RPMI7951 (cell line): ENCODE measurements around the gene HAPLN1. TPM values are rescaled to one million over a fixed set of nuclear protein-coding genes. Genes with fewer than 3 reads are reported as not detected.
A peak's percentile ranks its signal among the peaks of the same experiment; 100 is the strongest.
"Not testable (repeated sequence)": the region's sequence is repeated elsewhere in the genome, so short reads cannot be mapped to it uniquely, and the experiment has no call there.

ENCODE experiments used
- DNase-seq: peaks from one replicate; pipeline ENCODE4 v3.0.0-alpha.2; 2012; ENCODE audit warnings: low read depth
- total RNA-seq: library from RNA; depleted of rRNA; stranded (reverse); fragments of >200 nt; shearing (Covaris generic); gene quantifications from 2 replicates; pipeline ENCODE4 v1.2.3, GENCODE V29; 2014; rRNA removed

Gene HAPLN1
- total RNA-seq: under 0.01 TPM in 1 of 2 replicates, not detected in the other

DNA sequence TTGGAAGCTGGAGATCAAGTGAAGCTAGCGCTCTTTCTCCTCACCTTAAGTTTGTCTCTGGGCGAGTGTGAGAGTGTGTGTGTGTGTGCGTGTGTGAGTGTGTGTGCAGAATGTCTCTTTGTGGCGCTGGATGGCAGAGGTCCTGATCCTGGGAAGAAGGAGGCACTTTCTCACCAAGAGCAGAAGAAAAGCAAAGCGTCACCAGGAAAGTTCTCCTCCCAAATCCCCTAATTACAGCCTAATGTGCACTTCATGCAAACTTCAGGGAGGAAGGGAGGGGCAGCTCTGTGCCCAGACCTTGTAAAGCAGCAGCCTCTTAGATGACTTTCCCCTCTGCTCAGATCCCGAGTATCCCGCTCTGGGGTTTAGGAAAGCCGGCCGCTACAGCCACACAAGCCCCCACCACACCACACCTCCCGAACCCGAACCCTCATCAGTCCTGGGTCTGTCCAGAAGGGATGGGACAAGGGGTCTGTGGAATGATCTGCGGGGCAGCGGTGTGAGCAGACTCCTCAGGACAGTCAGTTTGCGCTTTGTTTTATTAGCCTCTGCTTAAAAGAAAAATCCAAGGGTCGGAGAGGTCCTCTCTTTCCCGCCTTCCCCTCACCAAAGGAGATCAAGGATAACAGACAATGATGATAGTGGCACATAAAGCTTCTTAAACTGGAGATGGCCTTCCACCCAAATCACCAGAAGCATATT lies at the start of gene HAPLN1:
HAPLN1 (minus strand) TSS at position 20 of the 702 bp plus-strand sequence. CDS start 47,332 bp downstream, outside the sequence.
- no peak for DNase-seq

GRCh38 chr5:83767409-83767992 lies 46.8 kb upstream of the HAPLN1 start:
- peak; percentile 10 for DNase-seq

GRCh38 chr5:83764101-83764500 lies 43.4 kb upstream of the HAPLN1 start:
- peak; percentile 42 for DNase-seq

GRCh38 chr5:83760579-83760978 lies 39.9 kb upstream of the HAPLN1 start:
- DNase-seq: no peak

DNA sequence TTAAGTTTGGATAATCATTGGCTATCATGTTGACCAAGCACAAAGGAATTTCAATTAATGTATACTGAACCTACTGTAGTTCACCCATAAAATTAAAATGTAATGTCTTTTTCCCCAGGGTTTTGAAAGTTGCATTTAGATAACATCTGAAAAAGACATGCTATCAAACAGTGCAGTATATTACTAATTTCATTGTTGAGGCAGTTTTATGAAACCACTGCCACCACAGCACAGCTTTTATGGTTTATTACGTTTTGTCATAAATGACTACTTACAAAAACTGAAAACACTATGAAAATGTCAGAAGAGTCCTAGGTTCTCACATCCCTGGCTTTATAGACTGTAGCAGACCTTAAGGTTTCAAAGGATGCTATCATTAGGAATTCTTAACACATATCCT lies 32.0 kb upstream of the HAPLN1 start:
- no peak for DNase-seq

DNA sequence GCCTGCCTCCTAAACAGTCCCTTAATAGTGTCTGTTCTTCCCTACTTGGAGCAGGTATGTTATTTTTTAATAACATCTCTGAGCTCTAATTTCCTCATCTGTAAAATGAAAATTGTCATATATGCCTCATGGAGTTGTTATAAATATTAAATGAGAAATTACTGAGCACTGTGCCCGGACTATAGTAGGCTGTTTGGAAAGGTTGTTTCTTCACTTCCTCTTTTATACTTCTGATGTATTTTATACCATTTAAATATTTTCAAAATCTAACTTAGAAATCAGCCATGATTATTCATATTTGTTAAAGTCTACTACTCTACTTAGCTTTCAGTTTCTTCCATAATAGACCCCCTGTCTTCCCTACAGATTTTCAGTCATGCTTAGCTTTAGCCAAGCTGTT lies 30.5 kb upstream of the HAPLN1 start:
- no peak for DNase-seq

GRCh38 chr5:83750749-83751148 lies 30.1 kb upstream of the HAPLN1 start:
- DNase-seq: no peak

DNA sequence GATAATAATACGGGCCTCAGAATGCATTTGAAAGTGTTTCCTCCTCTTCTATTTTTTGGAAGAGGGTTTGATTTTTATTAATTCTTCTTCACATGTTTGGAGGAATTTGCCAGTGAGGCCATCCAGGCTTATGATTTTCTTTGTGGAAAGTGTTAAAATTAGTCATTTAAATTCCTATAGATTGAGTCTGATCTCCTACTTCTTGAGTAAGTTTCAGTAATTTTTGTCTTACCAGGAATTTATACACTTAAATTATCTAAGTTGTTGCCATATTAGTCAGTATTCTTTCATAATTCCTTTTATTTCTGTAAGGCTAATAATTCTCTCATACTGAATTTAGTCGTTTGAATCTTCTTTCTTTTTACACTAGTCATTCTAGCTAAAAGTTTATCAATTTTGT lies 25.2 kb upstream of the HAPLN1 start:
- no peak for DNase-seq

DNA sequence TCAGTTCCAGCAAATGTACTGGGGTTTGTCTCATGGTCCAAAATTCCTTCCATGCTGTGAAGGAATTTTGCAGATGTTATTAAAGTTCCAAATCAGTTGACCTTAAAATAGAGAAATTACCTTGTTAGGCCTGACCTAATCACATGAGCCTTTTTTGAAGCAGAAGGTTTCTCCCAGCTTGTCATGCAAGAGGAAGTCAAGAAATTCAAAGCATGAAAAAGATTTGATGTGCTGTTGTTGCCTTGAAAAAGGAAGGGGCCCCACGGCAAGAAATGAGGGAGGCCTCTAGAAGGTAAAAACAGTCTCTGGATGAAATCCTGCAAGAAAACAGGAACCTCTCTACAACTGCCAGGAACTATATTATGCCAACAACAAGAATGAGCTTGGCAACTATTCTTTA lies 24.2 kb upstream of the HAPLN1 start:
- DNase-seq: no peak

GRCh38 chr5:83742089-83742488 lies 21.4 kb upstream of the HAPLN1 start:
- DNase-seq: no peak

DNA sequence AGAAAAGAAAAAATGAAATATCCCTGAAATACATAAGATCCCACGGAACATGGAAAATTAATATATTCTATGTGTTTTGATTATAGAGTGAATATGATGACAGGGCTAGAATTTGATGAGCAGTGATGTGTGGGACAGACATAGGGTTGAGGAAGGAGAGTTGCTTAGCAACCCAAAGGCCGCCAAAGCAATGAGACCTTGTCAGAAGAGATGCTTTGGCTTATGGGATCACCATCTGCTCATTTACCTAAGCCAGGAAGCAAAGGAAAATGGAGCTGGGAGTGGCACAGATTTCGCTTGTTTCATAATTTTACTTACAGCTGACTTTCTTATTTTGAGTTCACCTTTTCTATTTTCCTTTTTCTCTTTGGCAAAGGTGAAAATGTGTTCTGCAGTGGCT lies 20.9 kb upstream of the HAPLN1 start:
- no peak for DNase-seq

- DNase-seq: no peak
These were observed 20.1 kb upstream of the HAPLN1 start for GRCh38 chr5:83740741-83741140.

GRCh38 chr5:83736169-83736568 lies 15.5 kb upstream of the HAPLN1 start:
- DNase-seq: not testable (repeated sequence)

DNA sequence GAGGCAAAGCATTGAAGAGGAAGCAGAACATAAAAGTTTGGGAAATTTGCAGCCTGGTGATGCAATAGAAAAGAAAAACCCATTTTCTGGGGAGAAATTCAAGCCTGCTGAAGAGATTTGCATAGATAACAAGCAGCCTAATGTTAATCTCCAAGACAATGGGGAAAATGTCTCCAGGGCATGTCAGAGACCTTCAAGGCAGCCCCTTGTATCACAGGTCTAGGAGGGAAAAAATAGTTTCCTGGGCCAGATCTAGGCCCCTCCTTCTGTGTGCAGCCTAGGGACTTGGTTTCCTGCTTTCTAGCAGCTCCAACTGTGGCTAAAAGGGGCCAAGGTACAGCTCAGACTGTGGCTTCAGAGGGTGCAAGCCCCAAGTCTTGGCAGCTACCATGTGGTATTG lies 14.4 kb upstream of the HAPLN1 start:
- not testable (repeated sequence) for DNase-seq

GRCh38 chr5:83731638-83732037 lies 11.0 kb upstream of the HAPLN1 start:
- DNase-seq: no peak

DNA sequence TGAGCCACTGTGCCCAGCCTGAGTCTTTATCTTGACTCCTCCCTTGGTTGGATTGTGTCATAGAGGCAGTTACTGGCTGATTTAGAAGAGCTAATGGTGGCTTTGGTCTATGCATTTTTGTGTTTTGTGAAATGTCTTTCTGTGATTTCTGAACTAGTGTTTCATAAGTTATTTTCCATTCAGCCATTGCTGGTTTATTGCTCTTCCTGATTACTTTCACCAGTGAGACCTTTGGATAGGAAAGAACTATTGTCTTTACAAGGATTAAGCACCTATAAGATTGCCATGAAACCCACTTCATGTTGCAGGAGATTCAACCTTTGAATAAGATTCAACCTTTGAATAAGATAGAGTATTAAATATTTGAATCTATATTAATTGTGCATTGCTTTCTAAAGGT lies 8.7 kb upstream of the HAPLN1 start:
- no peak for DNase-seq

DNA sequence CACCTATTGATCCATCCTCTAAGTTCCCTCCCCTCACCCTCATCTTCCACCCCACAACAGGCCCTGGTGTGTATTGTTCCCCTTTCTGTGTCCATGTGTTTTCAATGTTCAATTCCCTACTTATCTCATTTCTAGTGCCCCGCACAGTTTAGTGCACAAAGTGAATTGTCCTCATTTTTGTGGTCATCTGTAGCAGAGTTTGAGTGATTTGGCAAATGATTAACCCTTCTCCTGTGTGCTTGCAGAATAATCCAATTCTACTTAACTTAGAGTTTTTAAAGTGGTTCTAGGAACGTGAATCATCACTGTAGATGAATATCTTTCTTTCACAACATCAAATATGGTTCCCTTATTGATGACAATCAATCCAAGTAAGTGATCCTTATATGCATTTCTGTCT lies 6.3 kb upstream of the HAPLN1 start:
- peak; percentile 45 for DNase-seq

DNA sequence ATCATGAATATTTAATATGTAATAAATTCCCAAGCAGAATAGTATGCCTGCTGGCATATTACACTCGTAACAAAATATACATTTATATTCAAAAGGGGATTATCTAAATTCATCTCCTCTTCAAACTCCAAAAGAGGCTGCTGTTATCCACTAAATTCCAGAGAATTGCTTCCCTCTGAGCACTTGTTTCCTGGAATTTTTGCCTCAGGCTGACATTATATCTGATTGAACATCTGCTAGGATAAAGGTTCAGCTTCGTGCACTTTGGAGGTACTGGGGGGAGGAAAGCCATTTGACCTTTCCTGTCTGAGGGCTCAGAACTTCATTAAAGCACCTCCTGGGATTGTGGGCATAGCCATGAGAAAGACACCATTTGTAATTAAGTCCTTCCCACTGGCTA lies 4.3 kb upstream of the HAPLN1 start:
- DNase-seq: peak; percentile 64

GRCh38 chr5:83724001-83724400 lies 3.3 kb upstream of the HAPLN1 start:
- DNase-seq: no peak

- no peak for DNase-seq
These were observed 2.4 kb upstream of the HAPLN1 start for GRCh38 chr5:83723031-83723430.

DNA sequence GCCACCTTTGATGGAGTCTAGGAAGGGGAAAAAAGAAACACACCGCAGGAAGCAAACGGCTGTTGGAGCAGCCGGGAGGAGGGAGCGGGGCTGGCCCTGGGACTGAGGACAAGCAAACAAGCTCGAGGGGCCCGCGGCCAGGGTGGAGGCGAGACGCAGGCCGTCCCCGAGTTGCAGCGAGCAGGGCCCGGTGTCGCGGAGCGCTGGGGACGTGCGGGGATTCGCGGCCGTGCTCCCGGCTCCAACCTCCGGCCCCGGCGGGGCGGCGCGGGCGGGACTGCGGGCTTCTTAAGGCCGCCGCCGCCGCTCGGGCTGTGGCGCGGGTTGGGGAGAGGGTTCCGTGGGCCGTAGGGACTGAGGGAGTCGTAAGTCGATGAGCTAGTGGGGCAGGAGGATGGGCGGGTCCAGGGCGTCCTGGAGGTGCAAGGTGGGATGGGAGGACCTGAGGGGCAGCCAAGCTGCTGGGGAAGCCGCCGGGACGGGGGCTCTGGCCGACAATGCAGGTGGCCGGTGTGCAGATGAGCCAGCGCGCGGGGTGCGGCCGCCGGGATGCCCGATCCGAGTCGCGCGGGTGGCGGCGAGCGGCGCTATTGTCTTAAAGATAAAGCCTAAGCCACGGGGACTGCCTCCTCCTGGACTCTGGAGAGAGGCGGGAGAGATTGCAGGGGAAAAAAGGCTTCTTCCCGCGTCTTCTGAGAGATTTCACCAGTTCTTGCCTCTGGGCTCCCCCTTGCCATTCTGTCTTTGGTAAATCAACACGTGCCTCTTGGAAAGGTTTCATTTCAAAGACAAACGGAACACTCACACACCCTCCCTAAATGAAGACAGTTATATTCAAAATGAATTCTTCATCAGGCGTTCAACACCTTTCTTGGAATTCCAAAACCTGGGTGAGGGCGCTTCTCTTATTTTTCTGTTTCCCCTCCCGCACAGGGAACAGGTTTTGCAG lies 1.6 kb upstream of the HAPLN1 start:
- DNase-seq: peak; percentile 70

DNA sequence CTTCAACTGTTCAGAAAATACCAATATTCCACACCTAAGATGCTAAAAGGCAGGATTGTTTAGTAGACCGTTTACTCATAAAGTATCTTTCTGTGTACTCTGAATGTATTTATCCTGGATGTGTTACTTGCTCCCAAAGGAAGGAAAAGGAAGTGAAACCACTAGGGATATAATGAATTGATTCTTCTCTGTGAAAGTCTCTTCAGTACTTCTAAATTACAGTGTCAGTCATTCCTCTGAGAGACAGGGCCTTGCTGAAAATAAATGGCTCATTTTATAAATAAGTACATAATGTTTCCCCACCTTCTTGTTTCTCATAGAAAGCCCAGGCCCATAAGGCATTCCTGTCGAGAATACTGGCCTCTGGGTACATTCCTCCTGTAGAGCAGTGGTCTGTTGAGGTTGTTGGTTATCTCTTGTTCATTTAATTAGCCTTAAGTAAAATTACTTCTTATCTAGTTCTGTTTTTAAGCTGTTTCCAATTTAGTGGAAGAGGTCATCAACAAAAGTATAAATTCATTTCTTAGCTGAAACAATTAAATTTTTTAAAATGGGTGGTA lies 1.6 kb downstream of the HAPLN1 start:
- DNase-seq: peak; percentile 22
